SK-N-SH (cell line): Measurements from ENCODE around the gene CHD1. TPM values are rescaled to one million over a fixed set of nuclear protein-coding genes. Genes with fewer than 3 reads are reported as not detected.
"Not testable (repeated sequence)": the region's sequence is repeated elsewhere in the genome, so short reads cannot be mapped to it uniquely, and the experiment has no call there.

Experiments
- CTCF ChIA-PET: fragments of 300-600, 350-600 bp; formaldehyde crosslinking; extraction: SDS; loops from one replicate; lab custom pipeline; 2021; lab: Yijun Ruan, JAX
- POLR2A ChIA-PET: fragments of 350-600 bp; sonication (Branson Sonifier 250); formaldehyde crosslinking; extraction: SDS; loops from one replicate; lab custom pipeline; 2020; ENCODE audit warnings: antibody characterized with exemption, inconsistent platforms; lab: Yijun Ruan, JAX
- DNase-seq: peaks from one replicate; pipeline ENCODE4 v3.0.0; 2012
- H2AFZ ChIP-seq: fragments of 200-600 bp; sonication (generic); 2 replicates; pipeline ENCODE4 v1.8.1; 2016; ENCODE audit warnings: antibody characterized with exemption, mild to moderate bottlenecking, low read depth
- H3F3A ChIP-seq: fragments of 200-600 bp; sonication (generic); replicated peaks from 2 replicates; pipeline ENCODE3; 2016; ENCODE audit warnings: antibody characterized with exemption, mild to moderate bottlenecking; ENCODE audit not compliant: insufficient read depth
- H3K27ac ChIP-seq, 2 experiments: fragments of 200-500 bp in 1 of 2; fragments of 200-600 bp in 1 of 2; sonication (Bioruptor generic) in 1 of 2; sonication (generic), shearing (Covaris generic) in 1 of 2; 2 replicates each; pipeline versions ENCODE4 v1.5.1 to v1.6.1; 2014 to 2016; ENCODE audit warnings: low read depth in 2 of 2, inconsistent platforms in 1 of 2, low read length in 1 of 2, mild to moderate bottlenecking in 1 of 2, mixed read lengths in 1 of 2
- H3K27me3 ChIP-seq: fragments of 200-600 bp; sonication (generic), shearing (Covaris generic); 2 replicates; pipeline ENCODE4 v1.6.1; 2016; ENCODE audit warnings: mixed run types; ENCODE audit not compliant: insufficient read depth
- H3K36me3 ChIP-seq, 2 experiments: fragments of 200-500 bp in 1 of 2; fragments of 200-600 bp in 1 of 2; sonication (Bioruptor generic) in 1 of 2; sonication (generic) in 1 of 2; replicated peaks in 1 of 2; 2 replicates each; pipeline versions ENCODE3 to v1.5.1; 2014 to 2016; ENCODE audit warnings: low read length in 1 of 2, mild to moderate bottlenecking in 1 of 2; ENCODE audit not compliant: insufficient read depth in 2 of 2, control insufficient read depth in 1 of 2
- H3K4me1 ChIP-seq, 2 experiments: fragments of 200-500 bp in 1 of 2; fragments of 200-600 bp in 1 of 2; sonication (Bioruptor generic) in 1 of 2; sonication (generic), shearing (Covaris generic) in 1 of 2; 2 replicates each; pipeline versions ENCODE4 v1.5.1 to v1.6.1; 2014 to 2016; ENCODE audit warnings: low read depth in 1 of 2, low read length in 1 of 2, mixed run types in 1 of 2; ENCODE audit not compliant: insufficient read depth in 2 of 2, control insufficient read depth in 1 of 2
- H3K4me2 ChIP-seq: fragments of 200-600 bp; sonication (generic), shearing (Covaris generic); 2 replicates; pipeline ENCODE4 v1.6.1; 2017; ENCODE audit warnings: mixed run types
- H3K4me3 ChIP-seq, 2 experiments: fragments of 200-500 bp in 1 of 2; fragments of 200-600 bp in 1 of 2; sonication (Bioruptor generic) in 1 of 2; sonication (generic), shearing (Covaris generic) in 1 of 2; 2 replicates each; pipeline versions ENCODE4 v1.5.1 to v1.8.1; 2014 to 2016; ENCODE audit warnings: low read depth in 2 of 2, inconsistent platforms in 1 of 2, low read length in 1 of 2, mild to moderate bottlenecking in 1 of 2, mixed read lengths in 1 of 2, moderate library complexity in 1 of 2
- H3K79me2 ChIP-seq: fragments of 200-600 bp; sonication (generic); 2 replicates; pipeline ENCODE4 v1.8.1; 2017; ENCODE audit warnings: mild to moderate bottlenecking; ENCODE audit not compliant: insufficient read depth
- H3K9ac ChIP-seq: fragments of 200-600 bp; sonication (generic); 2 replicates; pipeline ENCODE4 v1.6.1; 2017; ENCODE audit warnings: mixed run types
- H3K9me2 ChIP-seq: fragments of 200-600 bp; sonication (generic); 2 replicates; pipeline ENCODE4 v1.6.1; 2017; ENCODE audit warnings: mixed run types
- H3K9me3 ChIP-seq: fragments of 200-600 bp; sonication (generic); 2 replicates; pipeline ENCODE4 v1.6.1; 2017; ENCODE audit warnings: mixed run types, mild to moderate bottlenecking, moderate library complexity
- H4K20me1 ChIP-seq: fragments of 200-600 bp; sonication (generic); 2 replicates; pipeline ENCODE4 v1.6.1; 2017; ENCODE audit warnings: mild to moderate bottlenecking, mixed run types; ENCODE audit not compliant: insufficient read depth
- FOSL2 ChIP-seq: IDR thresholded peaks from 2 replicates; pipeline ENCODE4 v1.4.0; 2012; ENCODE audit warnings: low read depth, mild to moderate bottlenecking, moderate library complexity, borderline replicate concordance
- FOXM1 ChIP-seq: IDR thresholded peaks from 2 replicates; pipeline ENCODE4 v1.4.0; 2012; ENCODE audit warnings: low read depth, mild to moderate bottlenecking
- GABPA ChIP-seq: IDR thresholded peaks from 2 replicates; pipeline ENCODE4 v1.4.0; 2012; ENCODE audit warnings: low read depth, mild to moderate bottlenecking
- MEF2A ChIP-seq: IDR thresholded peaks from 2 replicates; pipeline ENCODE4 v1.4.0; 2012; ENCODE audit warnings: low read depth, borderline replicate concordance
- MXI1 ChIP-seq: IDR thresholded peaks from 2 replicates; pipeline ENCODE4 v1.6.1; 2012; ENCODE audit warnings: mild to moderate bottlenecking, low read depth, low read length, improper control_type of control experiment
- PBX3 ChIP-seq: IDR thresholded peaks from 2 replicates; pipeline ENCODE4; 2012
- RAD21 ChIP-seq: IDR thresholded peaks from 2 replicates; pipeline ENCODE4 v1.6.1; 2012; ENCODE audit warnings: mild to moderate bottlenecking, low read length
- REST ChIP-seq: IDR thresholded peaks from 2 replicates; pipeline ENCODE4 v1.6.1; 2012; ENCODE audit warnings: mild to moderate bottlenecking, low read depth, low read length, moderate library complexity
- TEAD4 ChIP-seq: IDR thresholded peaks from 2 replicates; pipeline ENCODE4 v1.4.0; 2012; ENCODE audit warnings: mild to moderate bottlenecking, borderline replicate concordance; ENCODE audit not compliant: insufficient read depth
- ZBTB33 ChIP-seq: IDR thresholded peaks from 2 replicates; pipeline ENCODE4 v1.4.0; 2012; ENCODE audit warnings: low read depth, borderline replicate concordance
- WGBS: methylation state at CpG from one replicate; pipeline ENCODE4 v1.1.6; 2017; ENCODE audit warnings: low lambda C conversion rate; 5-methylcytosine and 5-hydroxymethylcytosine counted together
- polyA plus RNA-seq, 3 experiments: library from polyadenylated mRNA; depleted of rRNA; stranded (reverse); fragments of >200 nt; gene quantifications; 2 replicates each; pipeline ENCODE4 v1.2.3, GENCODE V29; 2012

CHD1 gene
- polyA plus RNA-seq, 1 of the 3 experiments (the other 2 are of a cell fraction) = 12.4 TPM

GRCh38 chr5:98961665-98962344 is 33.0 kb upstream of the CHD1 start:
- Histone ChIP-seq H3K4me1 (no peaks in the 10 kb centered on the region), H3K9ac (no peak overlapping the region), H3K9me2 (no peaks in the 10 kb centered on the region), H3K27me3 (no peaks in the 10 kb centered on the region), H3K27ac (no peak overlapping the region), H3F3A (no peaks in the 10 kb centered on the region), H4K20me1 (no peaks in the 10 kb centered on the region), H2AFZ (no peak overlapping the region), H3K79me2 (no peaks in the 10 kb centered on the region), H3K4me3 (no peak overlapping the region), H3K4me2 (no peak overlapping the region), H3K9me3 (no peaks in the 10 kb centered on the region), H3K36me3 (no peaks in the 10 kb centered on the region)
- CTCF ChIA-PET = no interaction called here
- DNase-seq = no peak
- TF ChIP-seq ZBTB33 = no peak
- no peak for TF ChIP-seq TEAD4
- TF ChIP-seq MEF2A = no peak
- TF ChIP-seq GABPA = no peak
- TF ChIP-seq RAD21 = no peak
- no peak for TF ChIP-seq FOSL2
- no peak for TF ChIP-seq FOXM1
- TF ChIP-seq PBX3 = no peak
- TF ChIP-seq MXI1 = no peak
- 80% methylated on average over 3 of the region's 3 CpGs for WGBS
- POLR2A ChIA-PET = no interaction called here

GRCh38 chr5:98957307-98957706 is 28.5 kb upstream of the CHD1 start:
- Histone ChIP-seq H3K36me3 (no peaks in the 10 kb centered on the region), H4K20me1 (no peaks in the 10 kb centered on the region), H3K4me2 (no peak overlapping the region), H3K9ac (no peak overlapping the region), H3K4me1 (no peaks in the 10 kb centered on the region), H2AFZ (no peak overlapping the region), H3F3A (no peaks in the 10 kb centered on the region), H3K9me2 (no peaks in the 10 kb centered on the region), H3K27ac (no peak overlapping the region), H3K9me3 (no peaks in the 10 kb centered on the region), H3K79me2 (no peaks in the 10 kb centered on the region), H3K27me3 (no peaks in the 10 kb centered on the region), H3K4me3 (no peak overlapping the region)
- ChIA-PET POLR2A (no interaction called here), CTCF (no interaction called here)
- no peak for TF ChIP-seq FOXM1
- no peak for TF ChIP-seq REST
- 83% methylated on average over 2 of the region's 2 CpGs for WGBS
- DNase-seq = no peak

- H3K9me3 ChIP-seq, H2AFZ ChIP-seq, H3K4me2 ChIP-seq, H3F3A ChIP-seq, H3K36me3 ChIP-seq, H3K9ac ChIP-seq, H3K79me2 ChIP-seq, DNase-seq, H4K20me1 ChIP-seq, H3K27ac ChIP-seq, H3K9me2 ChIP-seq, CTCF ChIA-PET, POLR2A ChIA-PET, H3K4me3 ChIP-seq, H3K4me1 ChIP-seq, H3K27me3 ChIP-seq: not testable (repeated sequence)
- WGBS = 90% methylated on average over 3 of the region's 3 CpGs
These were observed 27.1 kb upstream of the CHD1 start for GRCh38 chr5:98955888-98956287.

GRCh38 chr5:98955471-98955870 is 26.7 kb upstream of the CHD1 start:
- CTCF ChIA-PET, H3K4me1 ChIP-seq, H3K9me2 ChIP-seq, H3K27me3 ChIP-seq, H3K36me3 ChIP-seq, DNase-seq, H3K79me2 ChIP-seq, H4K20me1 ChIP-seq, H3K9ac ChIP-seq, POLR2A ChIA-PET, H3K4me3 ChIP-seq, H2AFZ ChIP-seq, H3K27ac ChIP-seq, H3F3A ChIP-seq, H3K4me2 ChIP-seq, H3K9me3 ChIP-seq: not testable (repeated sequence)
- WGBS = 82% methylated on average over 2 of the region's 2 CpGs
